Measurements from ENCODE around the gene C10orf67.

The C10orf67 gene

GRCh38 chr10:23217471-23217870 is 127.1 kb downstream of the C10orf67 start:
- no peak for TF ChIP-seq CTCF (IDR thresholded peaks at IDR 0.05; ENCODE audit: insufficient read depth, missing control alignments)
- FAIRE-seq = no peak
- no peak for DNase-seq (ENCODE audit: insufficient read length, low spot score)

GRCh38 chr10:23205972-23206642 is 138.5 kb downstream of the C10orf67 start:
- TF ChIP-seq CTCF (IDR thresholded peaks at IDR 0.05; ENCODE audit: insufficient read depth, missing control alignments) = no peak
- FAIRE-seq (no peak), DNase-seq (ENCODE audit: insufficient read length, low spot score) (no peak)

- FAIRE-seq (no peak), DNase-seq (ENCODE audit: insufficient read length, low spot score) (no peak)
- no peak for TF ChIP-seq CTCF (IDR thresholded peaks at IDR 0.05; ENCODE audit: insufficient read depth, missing control alignments)
These were observed 139.8 kb downstream of the C10orf67 start for GRCh38 chr10:23204773-23205172.

GRCh38 chr10:23203369-23204325 is 140.9 kb downstream of the C10orf67 start:
- DNase-seq (ENCODE audit: insufficient read length, low spot score) (no peak), FAIRE-seq (no peak)
- no peak for TF ChIP-seq CTCF (IDR thresholded peaks at IDR 0.05; ENCODE audit: insufficient read depth, missing control alignments)

GRCh38 chr10:23202779-23203178 is 141.8 kb downstream of the C10orf67 start:
- TF ChIP-seq CTCF (IDR thresholded peaks at IDR 0.05; ENCODE audit: insufficient read depth, missing control alignments) = no peak
- no peak for FAIRE-seq
- DNase-seq (ENCODE audit: insufficient read length, low spot score) = no peak

- FAIRE-seq = no peak
- no peak for TF ChIP-seq CTCF (IDR thresholded peaks at IDR 0.05; ENCODE audit: insufficient read depth, missing control alignments)
- no peak for DNase-seq (ENCODE audit: insufficient read length, low spot score)
These were observed 142.8 kb downstream of the C10orf67 start for GRCh38 chr10:23201837-23202236.
